H1 (cell line): ENCODE measurements around the gene MPHOSPH10. TPM values are rescaled to one million over a fixed set of nuclear protein-coding genes. Genes with fewer than 3 reads are reported as not detected.

Source experiments
- RAD21 ChIP-seq, 2 experiments: IDR thresholded peaks in 1 of 2; conservative IDR thresholded peaks in 1 of 2; 2 replicates each; pipeline ENCODE4 v1.6.1; 2011; ENCODE audit warnings: low read depth in 2 of 2, low read length in 2 of 2, improper control_type of control experiment in 1 of 2, inconsistent platforms in 1 of 2, mild to moderate bottlenecking in 1 of 2, moderate library complexity in 1 of 2
- RNF2 ChIP-seq: fragments of 200-900, 300-1000 bp; sonication (generic); IDR thresholded peaks from 2 replicates; pipeline ENCODE4 v1.7.1; 2016; ENCODE audit warnings: borderline replicate concordance, low read depth, mild to moderate bottlenecking, antibody characterized with exemption, low read length; ENCODE audit not compliant: poor library complexity, severe bottlenecking; ENCODE audit errors: missing control alignments
- TCF12 ChIP-seq: IDR thresholded peaks from 2 replicates; pipeline ENCODE4 v1.6.1; 2011; ENCODE audit warnings: low read depth, mild to moderate bottlenecking, low read length
- polyA plus RNA-seq, 7 experiments: library from polyadenylated mRNA; depleted of rRNA in 3 of 7; stranded (reverse) in 5 of 7; unstranded in 2 of 7; fragments of >200 nt in 5 of 7; fragments of 200-250 nt in 2 of 7; gene quantifications; 1 replicate in 5 of 7; 2 replicates in 1 of 7; 4 replicates in 1 of 7; pipeline versions ENCODE4 v1.2.1 to v1.2.3, GENCODE V29; 2011 to 2013; ENCODE audit warnings: missing spikeins in 2 of 7, mixed read lengths in 2 of 7
- total RNA-seq: library from RNA; stranded (reverse); fragmentation: NEBNext Ultra II Directional; extraction: Animal tissue kit (Norgen Biotek cat#: 25700); gene quantifications from 2 replicates; pipeline ENCODE4 v1.2.1, GENCODE V29; 2021
- TF ChIP-seq, protein P1 (sequence below), 3 experiments: IDR thresholded peaks; 1 replicate in 2 of 3; 2 replicates in 1 of 3; pipeline versions ENCODE4 v1.5.1 to v1.6.1; 2011; ENCODE audit warnings: low read length in 3 of 3, mild to moderate bottlenecking in 3 of 3, inconsistent platforms in 2 of 3, low read depth in 1 of 3, moderate library complexity in 1 of 3; ENCODE audit not compliant: insufficient read depth in 1 of 3; ENCODE audit errors: control extremely low read depth in 1 of 3

MPHOSPH10 gene
- total and polyA plus RNA-seq, 2 of the 8 experiments (the other 6 are each of a cell fraction or from before 2014, with no cell fraction given) = 4.5 to 39.1 TPM

DNA sequence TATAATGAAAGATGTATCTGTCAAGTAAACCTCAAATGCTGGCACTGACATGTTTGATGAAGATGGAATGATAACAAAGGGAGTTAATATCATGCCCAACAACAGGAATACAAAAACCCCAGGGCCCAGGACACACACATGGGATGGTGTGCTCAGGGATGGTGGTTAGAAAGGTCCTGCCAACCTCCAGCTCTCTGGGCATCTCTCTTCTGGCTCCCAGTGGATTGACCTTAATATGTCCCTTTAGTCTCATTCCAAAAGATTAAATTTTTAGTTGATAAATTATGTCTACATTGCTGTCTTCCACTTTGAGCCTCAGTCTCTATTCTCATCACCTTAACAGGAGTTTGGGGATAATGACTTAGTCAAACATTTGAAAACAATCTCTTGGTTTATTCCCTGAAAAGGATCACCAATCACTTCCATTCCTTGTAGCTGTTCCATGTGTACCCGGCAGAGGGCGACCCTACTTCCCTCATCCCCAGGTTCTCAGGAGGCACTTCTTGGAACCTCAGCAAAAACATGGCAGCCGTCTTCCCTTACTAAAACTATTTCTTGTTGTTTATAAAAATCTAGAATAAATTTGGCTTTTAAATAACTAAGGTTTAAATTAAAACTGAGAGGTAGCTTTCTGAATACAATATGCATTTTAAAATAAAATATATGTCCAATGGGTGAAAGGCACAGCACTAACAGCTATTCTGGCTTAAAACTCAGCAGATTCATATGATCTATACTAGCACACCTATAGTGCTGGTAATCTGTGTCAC lies 30.1 kb upstream of the MPHOSPH10 start (continued):
- TF ChIP-seq, protein P1, sequence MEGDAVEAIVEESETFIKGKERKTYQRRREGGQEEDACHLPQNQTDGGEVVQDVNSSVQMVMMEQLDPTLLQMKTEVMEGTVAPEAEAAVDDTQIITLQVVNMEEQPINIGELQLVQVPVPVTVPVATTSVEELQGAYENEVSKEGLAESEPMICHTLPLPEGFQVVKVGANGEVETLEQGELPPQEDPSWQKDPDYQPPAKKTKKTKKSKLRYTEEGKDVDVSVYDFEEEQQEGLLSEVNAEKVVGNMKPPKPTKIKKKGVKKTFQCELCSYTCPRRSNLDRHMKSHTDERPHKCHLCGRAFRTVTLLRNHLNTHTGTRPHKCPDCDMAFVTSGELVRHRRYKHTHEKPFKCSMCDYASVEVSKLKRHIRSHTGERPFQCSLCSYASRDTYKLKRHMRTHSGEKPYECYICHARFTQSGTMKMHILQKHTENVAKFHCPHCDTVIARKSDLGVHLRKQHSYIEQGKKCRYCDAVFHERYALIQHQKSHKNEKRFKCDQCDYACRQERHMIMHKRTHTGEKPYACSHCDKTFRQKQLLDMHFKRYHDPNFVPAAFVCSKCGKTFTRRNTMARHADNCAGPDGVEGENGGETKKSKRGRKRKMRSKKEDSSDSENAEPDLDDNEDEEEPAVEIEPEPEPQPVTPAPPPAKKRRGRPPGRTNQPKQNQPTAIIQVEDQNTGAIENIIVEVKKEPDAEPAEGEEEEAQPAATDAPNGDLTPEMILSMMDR (IDR thresholded peaks at IDR 0.05; ENCODE audit: control extremely low read depth in 1 of 3, insufficient read depth in 1 of 3, low read depth in 1 of 3, low read length in 3 of 3) = peak; percentile 71 to 81 (median 74)
- TF ChIP-seq TCF12 (no peak), RNF2 (no peak), RAD21 (IDR thresholded peaks at IDR 0.05 in 1 of 2, conservative IDR thresholded peaks at IDR 0.05 in 1 of 2; ENCODE audit: low read depth in 2 of 2, low read length in 2 of 2) (peak; percentile 65 to 70)
- TF ChIP-seq, all 59 proteins: peak for 3
